GM12878 (cell line): ENCODE measurements around the gene NSFL1C.

Experiments used
- CHD4 ChIP-seq: fragments of 200-600 bp; sonication (generic); IDR thresholded peaks from 2 replicates; pipeline ENCODE4 v1.6.1; 2016; ENCODE audit warnings: mild to moderate bottlenecking
- DPF2 ChIP-seq: fragments of 450-650 bp; IDR thresholded peaks from 2 replicates; pipeline ENCODE4 v1.6.1; 2017; ENCODE audit warnings: mild to moderate bottlenecking
- EP300 ChIP-seq, 2 experiments: fragments of 150-350 bp in 1 of 2; IDR thresholded peaks; 2 replicates each; pipeline ENCODE4 v1.6.1; 2011 to 2012; ENCODE audit warnings: low read depth in 2 of 2, low read length in 2 of 2, borderline replicate concordance in 1 of 2, improper control_type of control experiment in 1 of 2, inconsistent platforms in 1 of 2; ENCODE audit not compliant: control insufficient read depth in 1 of 2
- EZH2 ChIP-seq: IDR thresholded peaks from 2 replicates; pipeline ENCODE4 v1.6.1; 2012; ENCODE audit warnings: low read depth, mild to moderate bottlenecking, control low read depth, inconsistent platforms, low read length, borderline replicate concordance; ENCODE audit not compliant: control insufficient read depth
- SIX5 ChIP-seq: IDR thresholded peaks from 2 replicates; pipeline ENCODE4 v1.6.1; 2011; ENCODE audit warnings: mild to moderate bottlenecking, low read depth, low read length, moderate library complexity; ENCODE audit not compliant: severe bottlenecking
- SP1 ChIP-seq: IDR thresholded peaks from one replicate; pipeline ENCODE4 v1.6.1; 2011; ENCODE audit warnings: low read depth, low read length
- TF ChIP-seq, protein P1 (sequence below), 3 experiments: IDR thresholded peaks in 2 of 3; conservative IDR thresholded peaks in 1 of 3; 2 replicates each; pipeline ENCODE4 v1.5.1; 2011; ENCODE audit warnings: low read depth in 3 of 3, low read length in 3 of 3, mild to moderate bottlenecking in 3 of 3, control low read depth in 2 of 3, moderate library complexity in 2 of 3, inconsistent platforms in 1 of 3, mixed read lengths in 1 of 3; ENCODE audit not compliant: control insufficient read depth in 2 of 3, insufficient read depth in 1 of 3; ENCODE audit errors: extremely low read depth in 1 of 3

DNA sequence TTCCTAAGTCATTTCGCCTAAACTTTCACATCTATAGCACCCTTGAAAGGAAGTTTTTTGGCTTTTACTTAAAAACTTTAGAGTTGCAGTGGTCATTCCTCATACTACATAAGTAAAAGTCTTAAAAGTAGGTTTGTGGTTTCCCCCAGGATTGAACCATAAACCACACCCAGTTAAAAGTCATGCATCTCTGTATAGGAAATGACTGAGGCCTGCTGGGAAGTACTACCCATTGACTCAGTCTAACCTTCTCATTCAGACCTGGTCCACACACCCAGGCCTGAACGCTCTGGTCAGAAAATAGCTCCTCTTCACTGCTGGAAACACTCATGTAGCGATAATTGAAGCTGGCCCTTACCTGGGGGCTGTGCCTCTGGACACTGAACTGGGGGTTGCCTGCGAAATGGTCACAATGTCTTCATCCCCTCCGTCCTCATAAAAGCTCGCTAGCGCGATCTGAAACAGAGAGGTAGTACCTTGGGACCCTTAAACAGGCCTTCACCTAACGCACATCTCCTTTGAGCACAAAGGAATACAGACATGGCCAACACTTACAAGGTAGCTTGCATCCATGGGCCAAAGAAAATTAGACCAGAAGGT lies 2.6 kb downstream of the NSFL1C start:
- TF ChIP-seq, protein P1, sequence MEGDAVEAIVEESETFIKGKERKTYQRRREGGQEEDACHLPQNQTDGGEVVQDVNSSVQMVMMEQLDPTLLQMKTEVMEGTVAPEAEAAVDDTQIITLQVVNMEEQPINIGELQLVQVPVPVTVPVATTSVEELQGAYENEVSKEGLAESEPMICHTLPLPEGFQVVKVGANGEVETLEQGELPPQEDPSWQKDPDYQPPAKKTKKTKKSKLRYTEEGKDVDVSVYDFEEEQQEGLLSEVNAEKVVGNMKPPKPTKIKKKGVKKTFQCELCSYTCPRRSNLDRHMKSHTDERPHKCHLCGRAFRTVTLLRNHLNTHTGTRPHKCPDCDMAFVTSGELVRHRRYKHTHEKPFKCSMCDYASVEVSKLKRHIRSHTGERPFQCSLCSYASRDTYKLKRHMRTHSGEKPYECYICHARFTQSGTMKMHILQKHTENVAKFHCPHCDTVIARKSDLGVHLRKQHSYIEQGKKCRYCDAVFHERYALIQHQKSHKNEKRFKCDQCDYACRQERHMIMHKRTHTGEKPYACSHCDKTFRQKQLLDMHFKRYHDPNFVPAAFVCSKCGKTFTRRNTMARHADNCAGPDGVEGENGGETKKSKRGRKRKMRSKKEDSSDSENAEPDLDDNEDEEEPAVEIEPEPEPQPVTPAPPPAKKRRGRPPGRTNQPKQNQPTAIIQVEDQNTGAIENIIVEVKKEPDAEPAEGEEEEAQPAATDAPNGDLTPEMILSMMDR (IDR thresholded peaks at IDR 0.05 in 2 of 3, conservative IDR thresholded peaks at IDR 0.05 in 1 of 3; ENCODE audit: control insufficient read depth in 2 of 3, extremely low read depth in 1 of 3, insufficient read depth in 1 of 3, low read depth in 3 of 3, low read length in 3 of 3) = no peak
- no peak for TF ChIP-seq EP300 (IDR thresholded peaks at IDR 0.05; ENCODE audit: borderline replicate concordance in 1 of 2, control insufficient read depth in 1 of 2, low read depth in 2 of 2, low read length in 2 of 2)
- TF ChIP-seq SP1 = no peak
- TF ChIP-seq EZH2 = no peak
- no peak for TF ChIP-seq DPF2
- no peak for TF ChIP-seq SIX5
- no peak for TF ChIP-seq CHD4
